Measurements from ENCODE around the gene PRKACA. TPM values are rescaled to one million over a fixed set of nuclear protein-coding genes. Genes with fewer than 3 reads are reported as not detected.

PRKACA gene
- total RNA-seq, 1 donor from 2014 or later: 88.1 TPM

- Mint-ChIP-seq H3K27ac (no peak overlapping the region), H3K4me1 (ENCODE audit: unreplicated experiment) (peaks cover 9% of the 10 kb centered on the region), H3K36me3 (peaks cover 3% of the 10 kb centered on the region), H3K9me3 (no peaks in the 10 kb centered on the region), H3K4me3 (no peak overlapping the region), H3K27me3 (no peaks in the 10 kb centered on the region)
- no peak for DNase-seq (ENCODE audit: extremely low spot score, unreplicated experiment)
- TF ChIP-seq CTCF (conservative IDR thresholded peaks at IDR 0.05): no peak
Measured at GRCh38 chr19:14122924-14123323, 5.4 kb upstream of the PRKACA start.

- H3K27me3 Mint-ChIP-seq: no peaks in the 10 kb centered on the region
- no peak for DNase-seq (ENCODE audit: extremely low spot score, unreplicated experiment)
- peaks cover 3% of the 10 kb centered on the region for H3K36me3 Mint-ChIP-seq
- H3K4me3 Mint-ChIP-seq: no peak overlapping the region
- H3K9me3 Mint-ChIP-seq: no peaks in the 10 kb centered on the region
- H3K4me1 Mint-ChIP-seq (ENCODE audit: unreplicated experiment): peaks cover 22% of the 10 kb centered on the region
- TF ChIP-seq CTCF (conservative IDR thresholded peaks at IDR 0.05): no peak
- H3K27ac Mint-ChIP-seq: no peak overlapping the region
Measured at GRCh38 chr19:14120497-14120780, 2.9 kb upstream of the PRKACA start.

DNA sequence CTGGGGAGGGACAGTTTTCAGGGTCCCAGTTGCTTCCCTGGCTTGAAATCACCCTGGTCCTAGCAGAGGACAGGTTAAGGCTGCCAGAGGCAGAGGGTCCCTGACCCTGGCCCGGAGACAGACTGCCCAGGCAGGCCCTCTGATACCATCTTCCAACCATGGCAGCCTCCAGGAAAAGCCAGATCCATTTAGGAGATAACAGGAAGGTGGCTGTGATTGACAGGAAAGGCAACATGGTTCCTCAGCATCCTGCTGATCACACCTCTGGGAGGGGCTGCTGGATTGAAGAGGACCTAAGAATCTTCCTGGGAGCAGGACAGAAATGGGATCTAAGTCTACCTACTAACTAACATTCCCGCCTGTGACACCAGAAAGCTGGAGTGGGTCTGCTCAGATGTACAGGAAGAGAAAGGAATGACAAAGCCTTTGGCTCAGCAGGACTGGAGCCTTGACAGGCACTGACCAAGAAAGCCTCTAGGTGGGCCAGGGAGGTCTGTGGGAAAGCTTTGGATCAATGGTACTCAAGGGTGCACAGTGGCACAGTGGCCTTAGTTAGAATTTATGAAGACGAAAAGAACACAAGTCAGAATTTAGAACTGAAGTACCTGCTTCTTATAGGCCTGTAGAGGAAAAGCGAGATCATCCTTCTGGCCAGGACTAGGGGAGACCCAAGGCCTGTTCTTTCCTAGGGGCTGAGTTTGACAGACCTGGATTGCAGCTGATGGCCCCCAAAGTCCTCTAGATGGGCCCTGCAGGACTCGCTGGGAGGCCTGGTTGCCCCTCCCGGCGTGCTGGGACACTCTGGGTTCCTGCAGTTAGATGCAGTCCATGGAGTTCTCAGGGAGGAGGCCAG lies 2.3 kb upstream of the PRKACA start:
- H3K4me1 Mint-ChIP-seq (ENCODE audit: unreplicated experiment): peaks cover 22% of the 10 kb centered on the region
- no peaks in the 10 kb centered on the region for H3K9me3 Mint-ChIP-seq
- peak overlapping the region; percentile 47 for H3K4me3 Mint-ChIP-seq
- H3K27ac Mint-ChIP-seq: no peak overlapping the region
- no peak for DNase-seq (ENCODE audit: extremely low spot score, unreplicated experiment)
- H3K36me3 Mint-ChIP-seq: peaks cover 3% of the 10 kb centered on the region
- no peaks in the 10 kb centered on the region for H3K27me3 Mint-ChIP-seq
- TF ChIP-seq CTCF (conservative IDR thresholded peaks at IDR 0.05): no peak

- H3K36me3 Mint-ChIP-seq: peaks cover 3% of the 10 kb centered on the region
- peak overlapping the region; percentile 94 for H3K4me3 Mint-ChIP-seq
- no peaks in the 10 kb centered on the region for H3K27me3 Mint-ChIP-seq
- peaks cover 22% of the 10 kb centered on the region for H3K4me1 Mint-ChIP-seq (ENCODE audit: unreplicated experiment)
- TF ChIP-seq CTCF (conservative IDR thresholded peaks at IDR 0.05): no peak
- H3K27ac Mint-ChIP-seq: peak overlapping the region; percentile 90
- no peaks in the 10 kb centered on the region for H3K9me3 Mint-ChIP-seq
- DNase-seq (ENCODE audit: extremely low spot score, unreplicated experiment): no peak
Measured at GRCh38 chr19:14119146-14119545, 1.6 kb upstream of the PRKACA start.

DNA sequence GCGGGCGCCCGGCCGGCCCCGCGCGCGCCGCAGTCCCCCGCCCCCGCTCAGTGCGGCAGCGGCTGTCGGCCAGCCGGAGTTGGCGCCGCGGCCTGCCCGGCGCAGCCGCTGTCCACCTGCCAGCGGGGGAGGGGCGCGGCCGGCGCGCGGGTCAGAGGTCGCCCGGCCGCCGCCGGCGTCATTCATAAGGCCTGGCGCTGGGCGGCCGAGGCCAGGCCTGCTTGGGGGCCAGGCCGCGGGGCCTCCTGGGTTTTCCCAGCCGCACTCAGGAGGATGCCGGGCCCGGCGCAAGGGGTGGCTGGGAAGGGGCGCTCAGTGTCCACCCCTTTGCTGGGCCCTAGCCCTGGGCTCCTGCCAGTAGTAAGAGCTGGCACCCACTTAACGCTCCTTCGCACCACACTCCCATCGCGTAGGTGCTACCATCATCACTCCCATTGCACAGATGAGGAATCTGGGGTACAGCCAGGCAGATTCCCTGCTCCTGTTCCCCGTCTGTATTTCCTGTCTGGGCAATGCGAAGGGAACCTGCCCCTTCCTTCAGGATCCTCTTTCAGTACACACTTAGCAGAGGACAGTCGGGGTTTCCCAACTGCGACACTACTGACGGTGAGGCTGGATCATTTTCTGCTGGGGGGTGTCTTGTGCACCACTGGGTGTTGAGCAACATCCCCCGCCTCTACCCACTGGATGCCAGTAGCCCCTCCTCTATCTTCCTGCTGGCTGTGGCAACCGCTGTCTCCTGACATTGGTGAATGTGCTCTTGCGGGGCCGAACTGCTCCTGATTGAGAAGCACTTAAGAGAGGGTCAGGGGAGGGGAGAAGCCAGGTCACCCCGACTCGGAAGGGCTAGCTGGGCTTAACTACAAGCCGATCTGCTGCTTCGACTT lies 846 bp upstream of the PRKACA start:
- Mint-ChIP-seq H3K4me3 (peak overlapping the region; percentile 94), H3K27me3 (no peaks in the 10 kb centered on the region), H3K4me1 (ENCODE audit: unreplicated experiment) (peaks cover 22% of the 10 kb centered on the region), H3K9me3 (no peaks in the 10 kb centered on the region), H3K36me3 (peaks cover 3% of the 10 kb centered on the region), H3K27ac (peak overlapping the region; percentile 90)
- no peak for TF ChIP-seq CTCF (conservative IDR thresholded peaks at IDR 0.05)
- DNase-seq (ENCODE audit: extremely low spot score, unreplicated experiment): no peak
